ENCODE measurements around the gene MUC13.

Gene MUC13

GRCh38 chr3:124895756-124896155 is 38.8 kb downstream of the MUC13 start:
- no peak for DNase-seq

DNA sequence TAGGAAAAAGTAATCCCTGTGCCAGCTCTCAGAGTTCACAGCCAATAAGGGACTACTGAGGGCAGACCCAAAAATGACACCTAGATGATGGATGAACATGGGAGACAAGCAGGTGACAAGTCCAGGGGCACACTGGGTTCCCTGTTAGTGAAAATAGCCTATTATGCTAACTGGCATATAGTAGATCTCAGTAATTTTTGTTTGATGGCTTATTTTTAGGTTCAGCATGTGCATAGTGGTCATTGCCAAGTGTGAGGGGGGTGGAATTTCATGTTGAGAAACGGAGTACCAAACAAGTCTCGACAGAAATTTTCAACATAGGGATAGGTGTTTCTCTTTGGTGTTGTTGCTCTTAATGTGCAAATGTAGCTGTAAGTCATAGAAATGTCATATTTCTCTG is 41.0 kb downstream of the MUC13 start:
- no peak for DNase-seq

DNA sequence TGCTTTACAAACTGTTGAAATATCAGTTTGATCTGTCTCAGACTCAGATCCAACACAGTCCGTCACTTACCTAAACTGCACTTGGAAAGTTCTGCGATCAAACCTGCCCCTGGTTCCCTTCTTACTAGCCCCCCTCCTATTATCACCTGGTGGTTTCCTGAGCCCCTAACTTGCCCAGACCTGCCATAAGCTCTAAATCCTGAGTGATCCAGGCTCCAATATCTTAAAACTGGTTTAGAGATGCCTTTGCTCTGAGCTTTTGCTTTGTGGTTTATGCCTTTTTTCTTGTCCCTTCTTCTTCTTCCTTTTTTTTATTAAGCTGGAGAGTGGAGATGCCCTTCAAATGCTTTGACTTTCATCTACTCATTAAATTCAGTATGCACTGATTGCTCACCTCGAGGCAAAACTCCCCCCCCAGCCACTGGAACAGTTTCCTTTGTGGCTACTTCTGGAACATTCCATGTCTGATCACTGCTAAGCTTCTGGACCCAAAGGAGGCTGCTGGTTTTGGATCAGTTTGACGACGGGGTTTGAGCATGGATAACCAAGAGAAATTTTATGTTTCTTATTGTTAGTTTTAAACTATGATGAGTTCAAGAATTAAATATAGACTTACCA is 43.9 kb downstream of the MUC13 start:
- no peak for DNase-seq

- no peak for DNase-seq
Measured at GRCh38 chr3:124888482-124889441, 45.8 kb downstream of the MUC13 start.

DNA sequence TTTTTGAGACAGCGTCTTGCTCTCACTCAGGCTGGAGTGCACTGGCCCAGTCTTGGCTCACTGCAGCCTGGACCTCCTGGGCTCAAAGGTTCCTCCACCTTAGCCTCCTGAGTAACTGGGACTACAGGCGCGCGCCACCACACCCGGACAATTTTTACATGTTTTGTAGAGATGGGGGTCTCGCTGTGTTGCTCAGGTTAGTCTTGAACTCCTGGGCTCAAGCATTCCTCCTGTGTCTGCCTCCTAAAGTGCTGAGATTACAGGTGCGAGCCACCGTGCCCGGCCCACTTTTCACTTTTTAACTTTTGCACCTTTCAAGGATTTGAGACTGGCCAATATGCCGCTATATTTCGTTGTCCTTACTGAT is 46.6 kb downstream of the MUC13 start:
- DNase-seq: no peak

- no peak for DNase-seq
Measured at GRCh38 chr3:124887177-124887931, 47.2 kb downstream of the MUC13 start, which contains the start of gene ITGB5. Gene ITGB5 (minus strand): TSS chr3:124887365. CDS start chr3:124887000, 365 bp downstream.

GRCh38 chr3:124886168-124887056 is 48.1 kb downstream of the MUC13 start:
- no peak for DNase-seq

GRCh38 chr3:124885466-124886167 is 48.9 kb downstream of the MUC13 start:
- DNase-seq: no peak

GRCh38 chr3:124884474-124885101 is 50.0 kb downstream of the MUC13 start:
- DNase-seq: no peak

- DNase-seq: no peak
Measured at GRCh38 chr3:124883766-124884473, 50.6 kb downstream of the MUC13 start.

DNA sequence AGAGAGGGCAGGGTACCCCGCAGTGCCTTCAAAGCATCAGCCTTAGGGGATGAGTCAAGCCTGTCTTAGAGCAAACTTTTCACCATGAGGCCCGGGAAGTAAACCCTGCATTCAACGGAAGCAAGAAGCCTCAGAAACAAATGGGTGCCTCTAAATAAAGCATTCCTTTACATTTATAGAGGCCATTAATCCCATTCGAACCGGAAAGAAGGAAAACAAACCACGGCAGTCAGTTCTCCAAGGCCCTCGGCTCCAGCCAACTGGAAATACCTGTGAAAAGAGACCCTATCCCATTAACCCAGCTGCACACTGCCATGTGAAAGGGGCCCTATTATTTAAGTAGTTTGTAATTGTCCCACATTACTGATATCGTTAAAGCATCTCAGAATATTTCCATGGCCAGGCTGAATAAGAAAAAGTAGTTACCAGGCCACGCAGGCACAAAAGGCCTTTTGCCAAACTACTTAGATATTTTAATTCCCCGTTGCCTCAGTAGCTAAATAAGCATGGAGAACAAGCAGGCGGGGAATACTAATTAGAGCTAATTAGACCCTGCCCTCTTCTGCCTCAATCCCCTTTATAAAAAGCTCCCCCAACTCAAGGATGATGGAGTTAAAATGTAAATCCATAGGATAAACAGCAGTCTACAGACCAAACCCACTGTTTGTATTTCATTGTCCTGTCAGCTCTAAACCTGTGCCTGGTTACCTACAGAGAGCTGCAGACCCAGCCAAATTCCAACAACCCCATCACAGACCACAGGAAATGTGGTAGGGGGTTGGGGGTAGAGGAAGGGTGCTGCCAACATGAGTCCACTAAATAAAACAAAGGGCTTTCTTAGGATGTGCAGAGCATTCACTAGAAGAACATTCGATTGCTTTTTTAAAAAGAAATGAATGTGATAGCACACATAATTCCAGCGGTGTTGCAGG is 51.5 kb downstream of the MUC13 start:
- no peak for DNase-seq

- DNase-seq: no peak
Measured at GRCh38 chr3:124881976-124882697, 52.4 kb downstream of the MUC13 start.

DNA sequence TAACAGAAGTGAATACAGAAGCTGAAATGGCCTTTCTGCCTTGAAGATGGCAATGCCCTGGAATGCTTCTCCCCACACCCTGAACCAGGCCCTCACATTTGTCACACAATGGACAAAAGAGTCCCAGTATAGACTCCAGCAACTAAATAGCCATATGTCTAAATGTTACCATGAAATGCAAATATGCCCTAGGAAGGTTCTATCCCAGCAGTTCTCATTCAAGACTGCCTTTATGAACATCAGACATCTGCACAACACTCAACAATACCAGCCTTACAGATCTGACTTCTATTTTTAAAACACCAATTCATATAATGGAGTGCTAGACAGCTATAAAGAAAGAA is 55.2 kb downstream of the MUC13 start:
- no peak for DNase-seq

DNA sequence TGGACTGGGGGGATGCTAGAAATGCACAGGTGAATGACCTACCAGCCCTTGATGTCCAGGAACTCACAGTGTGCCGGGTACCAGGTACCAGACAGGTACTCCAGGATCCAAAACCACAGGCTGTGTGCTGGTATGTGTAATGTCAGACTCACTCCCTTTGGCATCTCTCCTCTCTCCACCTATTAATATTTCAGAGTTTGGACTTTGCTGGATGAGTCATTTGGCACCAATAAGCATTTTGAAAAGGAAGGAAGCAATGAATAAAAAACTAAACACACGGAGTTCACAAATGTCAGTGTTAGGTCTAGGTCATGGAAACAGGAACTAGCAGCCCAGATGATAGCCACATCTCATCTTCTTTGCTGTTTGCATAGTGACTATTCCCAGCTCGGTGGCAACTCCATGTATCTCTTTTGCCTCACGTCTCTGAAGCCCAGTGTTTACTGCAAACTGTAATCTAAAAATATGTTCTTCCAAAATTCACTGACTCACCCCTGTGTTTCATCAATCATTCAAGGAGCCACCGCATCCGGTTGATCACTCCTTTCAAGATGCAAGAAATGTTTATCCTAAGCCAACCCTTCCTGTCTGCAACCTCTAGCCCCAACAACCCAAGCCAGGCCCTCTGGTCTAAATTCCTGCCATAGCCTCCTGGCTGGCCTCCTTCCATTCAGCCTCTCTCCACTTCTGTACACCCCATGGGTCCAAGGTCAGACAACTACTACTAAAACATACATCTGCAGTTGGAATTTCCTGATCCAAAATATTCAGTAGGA is 55.8 kb downstream of the MUC13 start:
- DNase-seq: no peak

DNA sequence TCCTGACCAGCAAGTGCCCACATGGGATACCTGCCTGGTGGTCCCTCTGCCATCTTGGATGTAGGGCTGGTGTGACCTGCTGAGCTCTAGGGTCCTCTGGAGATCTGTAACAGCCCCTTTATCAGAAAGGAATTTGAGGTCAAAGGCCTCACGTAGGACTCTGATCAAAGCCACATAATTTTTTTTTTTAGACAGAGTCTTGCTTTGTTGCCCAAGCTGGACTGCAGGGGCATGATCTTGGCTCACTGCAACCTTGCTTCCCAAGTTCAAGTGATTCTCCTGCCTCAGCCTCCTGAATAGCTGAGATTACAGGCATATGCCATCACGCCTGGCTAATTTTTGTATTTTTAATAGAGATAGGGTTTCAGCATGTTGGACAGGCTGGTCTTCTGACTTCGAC is 56.9 kb downstream of the MUC13 start:
- DNase-seq: no peak

GRCh38 chr3:124876401-124876878 is 58.1 kb downstream of the MUC13 start:
- DNase-seq: no peak

DNA sequence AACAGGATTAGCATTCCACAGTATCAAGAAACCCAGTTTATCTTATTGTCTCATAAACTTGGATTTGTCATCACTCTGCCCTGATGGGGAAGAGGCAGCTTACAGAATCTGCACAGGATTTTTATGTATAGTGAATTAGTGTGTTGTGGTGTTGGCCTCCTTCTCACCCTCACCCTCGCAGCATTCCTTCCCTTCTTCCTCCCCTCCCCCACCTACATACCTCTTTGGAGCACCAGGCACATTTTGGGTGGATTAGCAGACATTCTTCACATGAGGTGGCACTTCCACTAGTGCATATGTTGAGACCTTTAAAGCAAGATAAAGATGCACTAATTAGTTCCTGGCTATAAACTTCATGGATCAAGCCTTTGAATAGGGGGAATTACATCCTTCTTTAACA is 61.3 kb downstream of the MUC13 start:
- no peak for DNase-seq

GRCh38 chr3:124867511-124867910 is 67.0 kb downstream of the MUC13 start:
- DNase-seq: no peak
